Mesothelial cell of epicardium (in vitro differentiated cells): ENCODE measurements around the gene NLRC4. TPM values are rescaled to one million over a fixed set of nuclear protein-coding genes. Genes with fewer than 3 reads are reported as not detected.
A peak's percentile ranks its signal among the peaks of the same experiment; 100 is the strongest.
"Not testable (repeated sequence)": the region's sequence is repeated elsewhere in the genome, so short reads cannot be mapped to it uniquely, and the experiment has no call there.

Experiments used
- DNase-seq, 2 experiments: peaks; one replicate each; pipeline ENCODE4 v3.0.0; 2021; ENCODE audit warnings: low spot score in 2 of 2; ENCODE audit not compliant: unreplicated experiment in 2 of 2
- H3K27ac Mint-ChIP-seq: 2 replicates; pipeline ENCODE4 v1.8.0; 2021; ENCODE audit warnings: mixed read lengths
- H3K27me3 Mint-ChIP-seq: 2 replicates; pipeline ENCODE4 v1.8.0; 2021; ENCODE audit warnings: low read depth, mixed read lengths
- H3K36me3 Mint-ChIP-seq: 2 replicates; pipeline ENCODE4 v1.8.0; 2021; ENCODE audit warnings: mixed read lengths
- H3K4me1 Mint-ChIP-seq: 2 replicates; pipeline ENCODE4 v1.8.0; 2021; ENCODE audit warnings: mixed read lengths
- H3K4me3 Mint-ChIP-seq: 2 replicates; pipeline ENCODE4 v1.8.0; 2021; ENCODE audit warnings: mild to moderate bottlenecking, moderate library complexity, mixed read lengths
- H3K9me3 Mint-ChIP-seq: 2 replicates; pipeline ENCODE4 v1.8.0; 2021; ENCODE audit warnings: mixed read lengths
- CTCF ChIP-seq: fragments of 200-600 bp; sonication (generic); IDR thresholded peaks from one replicate; pipeline ENCODE4 v1.5.0; 2021; ENCODE audit warnings: antibody characterized with exemption; ENCODE audit not compliant: unreplicated experiment
- total RNA-seq: library from RNA; stranded (reverse); gene quantifications from 3 replicates; pipeline ENCODE4 v1.2.1, GENCODE V29; 2021

The NLRC4 gene
- total RNA-seq, 1 donor from 2014 or later = not detected

- H3K4me3 Mint-ChIP-seq = no peak overlapping the region
- H3K36me3 Mint-ChIP-seq = peaks cover 22% of the 10 kb centered on the region
- H3K9me3 Mint-ChIP-seq = no peaks in the 10 kb centered on the region
- H3K4me1 Mint-ChIP-seq = peaks cover 8% of the 10 kb centered on the region
- no peak for TF ChIP-seq CTCF
- no peak for DNase-seq
- peak overlapping the region; percentile 21 for H3K27ac Mint-ChIP-seq
- no peaks in the 10 kb centered on the region for H3K27me3 Mint-ChIP-seq
These were observed 24.7 kb upstream of the NLRC4 start for GRCh38 chr2:32289165-32289999.

GRCh38 chr2:32284321-32284720 lies 19.6 kb upstream of the NLRC4 start:
- Mint-ChIP-seq H3K27me3 (no peaks in the 10 kb centered on the region), H3K9me3 (no peaks in the 10 kb centered on the region)

GRCh38 chr2:32278478-32278853 lies 13.8 kb upstream of the NLRC4 start:
- Mint-ChIP-seq H3K27ac (peak overlapping the region; percentile 94), H3K36me3 (peaks cover 15% of the 10 kb centered on the region), H3K9me3 (no peaks in the 10 kb centered on the region), H3K4me3 (peak overlapping the region; percentile 87), H3K4me1 (peaks cover 16% of the 10 kb centered on the region), H3K27me3 (peaks cover 7% of the 10 kb centered on the region)
- no peak for DNase-seq
- no peak for TF ChIP-seq CTCF

More at GRCh38 chr2:32284321-32284720, 19.6 kb upstream of the NLRC4 start:
- DNase-seq = no peak
- no peak for TF ChIP-seq CTCF
- peaks cover 5% of the 10 kb centered on the region for H3K4me1 Mint-ChIP-seq
- H3K4me3 Mint-ChIP-seq = no peak overlapping the region
- peaks cover 29% of the 10 kb centered on the region for H3K36me3 Mint-ChIP-seq
- no peak overlapping the region for H3K27ac Mint-ChIP-seq

GRCh38 chr2:32277674-32278477 lies 13.2 kb upstream of the NLRC4 start, which contains the start of gene YIPF4:
YIPF4 (plus strand) TSS chr2:32277904; CDS start chr2:32278156, 252 bp downstream.
- H3K4me3 Mint-ChIP-seq = peak within 1 kb of the TSS; percentile 87
- H3K9me3 Mint-ChIP-seq = no peaks in the 10 kb centered on the region
- DNase-seq = peak; percentile 68 to 91
- H3K27me3 Mint-ChIP-seq = peaks cover 11% of the 10 kb centered on the region
- H3K4me1 Mint-ChIP-seq = peaks cover 16% of the 10 kb centered on the region
- TF ChIP-seq CTCF = no peak
- peak within 1 kb of the TSS; percentile 98 for H3K27ac Mint-ChIP-seq
- H3K36me3 Mint-ChIP-seq = peaks cover 11% of the 10 kb centered on the region

GRCh38 chr2:32277363-32277673 lies 12.6 kb upstream of the NLRC4 start:
- H3K27me3 Mint-ChIP-seq = peaks cover 11% of the 10 kb centered on the region
- DNase-seq = no peak
- H3K27ac Mint-ChIP-seq = peak overlapping the region; percentile 98

GRCh38 chr2:32275790-32276189 lies 11.1 kb upstream of the NLRC4 start:
- H3K9me3 Mint-ChIP-seq, H3K36me3 Mint-ChIP-seq, H3K4me3 Mint-ChIP-seq, DNase-seq, H3K27ac Mint-ChIP-seq: not testable (repeated sequence)
- Mint-ChIP-seq H3K27me3 (peaks cover 16% of the 10 kb centered on the region), H3K4me1 (peaks cover 16% of the 10 kb centered on the region)

More at GRCh38 chr2:32277363-32277673, 12.6 kb upstream of the NLRC4 start:
- Mint-ChIP-seq H3K4me3 (peak overlapping the region; percentile 87), H3K4me1 (peaks cover 16% of the 10 kb centered on the region), H3K36me3 (peaks cover 10% of the 10 kb centered on the region), H3K9me3 (no peaks in the 10 kb centered on the region)
- no peak for TF ChIP-seq CTCF
